ENCODE results near the gene PHTF2.
"Not testable (repeated sequence)": the region's sequence is repeated elsewhere in the genome, so short reads cannot be mapped to it uniquely, and the experiment has no call there.

Gene PHTF2

DNA sequence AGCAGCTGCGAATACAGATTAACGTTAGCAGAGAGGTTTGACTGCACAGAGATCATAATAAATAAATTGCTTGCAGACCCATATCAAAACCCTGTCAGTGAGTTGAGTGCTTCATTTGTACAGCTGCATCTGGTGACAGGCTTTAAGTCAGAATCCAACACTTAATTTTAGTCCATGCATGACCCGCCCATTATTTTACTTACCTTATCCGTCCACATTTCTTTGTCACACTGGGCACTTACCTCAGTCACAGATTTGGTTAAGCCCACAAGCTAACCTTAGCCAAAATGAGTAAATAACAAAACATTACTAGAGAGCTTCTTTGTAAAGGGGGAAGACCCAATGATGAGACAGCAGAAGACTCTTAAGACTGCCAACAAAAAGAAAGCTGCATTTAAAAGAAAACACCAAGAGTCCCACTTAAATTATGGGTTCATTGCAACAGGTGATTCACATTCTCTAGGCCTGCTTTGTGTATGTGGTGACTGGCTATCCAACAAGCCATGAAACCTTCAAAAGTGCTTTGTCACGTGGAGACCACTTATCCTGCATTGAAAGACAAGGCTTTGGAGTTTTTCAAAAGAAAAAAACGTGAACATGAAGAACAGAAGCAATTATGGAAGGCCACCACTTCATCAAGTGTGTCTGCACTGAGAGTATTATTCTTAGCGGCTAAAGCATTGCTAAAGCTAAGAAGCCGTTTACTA, 32.2 kb downstream of the PHTF2 start:
- no peak for DNase-seq (ENCODE audit: low read depth in 2 of 2)

DNA sequence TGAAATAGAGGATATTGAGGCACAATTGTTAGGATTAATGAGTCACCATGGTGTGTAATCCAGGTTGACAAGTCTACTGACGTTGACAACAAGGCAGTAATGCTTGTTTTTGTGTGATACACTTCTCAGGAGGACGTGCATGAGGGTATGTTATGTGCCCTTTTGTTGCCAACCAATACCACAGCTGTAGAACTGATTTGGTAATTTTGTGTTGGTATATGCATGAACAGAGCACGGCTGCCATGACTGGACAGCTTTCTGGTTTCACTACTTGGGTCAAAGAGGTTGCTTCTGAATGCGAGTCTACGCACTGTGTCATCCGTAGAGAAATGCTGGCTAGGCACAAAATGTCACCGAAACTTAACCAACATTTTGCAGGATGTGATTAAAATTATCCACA, 32.9 kb downstream of the PHTF2 start:
- DNase-seq (ENCODE audit: low read depth in 2 of 2) = no peak

DNA sequence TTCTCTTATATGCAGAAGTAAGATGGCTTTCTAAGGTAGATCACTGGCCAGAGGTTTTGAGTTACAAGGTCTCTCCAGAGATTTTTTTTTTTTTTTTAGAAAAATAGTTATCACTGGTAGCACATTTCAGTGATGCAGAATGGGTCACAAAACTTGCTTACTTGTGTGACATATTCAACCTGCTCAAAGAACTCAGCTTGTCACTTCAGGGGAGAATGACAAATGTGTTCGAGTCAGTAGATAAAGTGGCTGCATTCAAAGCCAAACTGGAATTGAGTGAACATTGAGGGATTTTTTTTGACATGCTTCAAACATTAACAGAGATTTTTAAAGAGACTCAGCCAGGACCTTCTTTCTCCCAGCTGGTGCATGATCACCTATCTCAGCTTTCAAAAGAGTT, 33.4 kb downstream of the PHTF2 start:
- no peak for DNase-seq (ENCODE audit: low read depth in 2 of 2)

DNA sequence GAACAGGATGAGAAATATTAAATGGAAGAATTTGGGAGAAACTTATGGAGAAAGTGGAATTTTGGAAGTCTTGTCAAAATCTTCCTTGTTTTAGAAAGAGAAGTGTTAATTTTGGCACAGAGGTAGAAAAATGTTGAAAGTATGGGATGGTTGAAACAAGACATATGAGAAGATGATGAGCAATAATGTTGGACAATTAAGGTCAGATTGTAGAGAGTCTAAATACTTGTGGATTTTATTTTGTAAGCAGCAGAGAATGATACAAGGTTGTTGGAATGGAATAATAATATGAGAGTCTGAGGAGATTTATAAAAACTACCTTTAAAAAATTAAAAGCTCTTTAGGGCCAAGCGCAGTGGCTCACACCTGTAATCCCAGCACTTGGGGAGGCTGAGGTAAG, 34.6 kb downstream of the PHTF2 start:
- no peak for DNase-seq (ENCODE audit: low read depth in 2 of 2)

DNA sequence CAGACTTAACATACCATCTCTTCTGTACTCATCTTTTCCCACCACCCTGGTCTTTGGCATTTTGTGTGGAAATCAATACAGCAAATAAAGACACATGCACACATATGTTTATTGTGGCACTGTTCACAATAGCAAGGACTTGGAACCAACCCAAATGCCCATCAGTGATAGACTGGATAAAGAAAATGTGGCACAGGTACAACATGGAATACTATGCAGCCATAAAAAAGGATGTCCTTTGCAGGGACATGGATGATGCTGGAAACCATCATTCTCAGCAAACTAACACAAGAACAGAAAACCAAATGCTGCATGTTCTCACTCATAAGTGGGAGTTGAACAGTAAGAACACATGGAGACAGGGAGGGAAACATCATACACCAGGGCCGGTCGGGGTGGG, 37.9 kb downstream of the PHTF2 start:
- DNase-seq (ENCODE audit: low read depth in 2 of 2) = not testable (repeated sequence)

DNA sequence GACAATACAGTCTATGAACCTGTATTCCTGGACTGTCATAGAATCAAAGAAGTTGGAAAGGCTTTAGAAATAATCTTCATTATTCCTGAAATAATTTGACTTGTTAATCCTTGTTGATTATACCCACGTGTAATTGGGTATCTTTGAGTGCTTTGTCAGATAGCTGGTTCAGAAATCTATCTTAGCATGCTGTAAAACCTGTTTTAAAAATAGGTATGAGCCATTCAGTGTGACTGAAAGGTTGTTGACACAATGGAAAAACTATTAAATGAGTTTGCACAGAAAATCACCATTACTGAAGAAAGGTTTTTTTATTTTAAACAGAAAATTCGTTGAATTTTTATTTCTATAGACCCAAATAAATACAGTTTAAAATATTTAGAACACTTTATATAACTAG, 38.7 kb downstream of the PHTF2 start:
- DNase-seq (ENCODE audit: low read depth in 2 of 2) = no peak

DNA sequence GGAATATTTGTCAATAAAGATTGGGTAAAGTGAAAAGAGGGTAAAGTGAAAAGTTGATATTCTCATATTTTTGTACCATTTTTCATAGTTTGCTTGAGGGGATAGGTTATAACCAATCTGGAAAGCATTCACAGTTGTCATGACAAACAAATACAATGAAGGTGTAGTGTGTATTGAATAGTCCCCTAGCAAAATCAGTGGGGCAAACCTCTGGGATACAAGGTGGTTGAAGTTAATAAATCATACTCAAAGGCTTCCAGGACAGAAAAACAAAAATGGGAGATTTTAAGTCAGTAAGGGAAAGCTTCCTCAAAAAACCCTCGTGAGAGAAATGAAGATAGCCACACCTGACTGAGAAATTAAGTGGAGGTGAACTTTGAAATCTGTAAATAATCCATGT, 39.4 kb downstream of the PHTF2 start:
- DNase-seq (ENCODE audit: low read depth in 2 of 2) = no peak

DNA sequence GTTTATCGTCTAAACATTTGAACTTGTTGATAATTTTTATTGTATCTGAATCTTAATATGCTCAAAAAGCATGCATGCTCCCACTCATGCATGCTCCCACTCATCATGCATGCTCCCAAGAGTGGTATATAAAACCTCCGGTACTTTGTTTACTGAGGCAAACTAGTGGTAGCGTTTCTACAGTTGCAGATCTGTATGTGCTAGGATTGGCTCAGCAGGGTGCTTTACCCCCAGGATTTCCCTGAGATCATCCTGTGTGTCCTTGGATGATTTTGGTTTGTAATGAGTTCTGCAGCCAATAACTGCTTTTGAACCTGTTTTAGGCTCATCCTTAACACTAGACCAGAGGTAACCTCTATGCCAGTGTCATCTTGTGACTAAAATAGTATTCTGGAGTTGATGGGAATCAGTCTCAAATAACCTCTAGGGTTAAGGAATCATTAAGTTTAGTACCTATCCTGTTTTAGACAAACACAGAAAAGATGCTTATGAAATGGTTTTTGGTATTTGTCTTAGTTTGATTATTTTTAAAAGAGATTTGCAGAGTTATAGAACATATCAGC, 40.4 kb downstream of the PHTF2 start:
- no peak for DNase-seq (ENCODE audit: low read depth in 2 of 2)

DNA sequence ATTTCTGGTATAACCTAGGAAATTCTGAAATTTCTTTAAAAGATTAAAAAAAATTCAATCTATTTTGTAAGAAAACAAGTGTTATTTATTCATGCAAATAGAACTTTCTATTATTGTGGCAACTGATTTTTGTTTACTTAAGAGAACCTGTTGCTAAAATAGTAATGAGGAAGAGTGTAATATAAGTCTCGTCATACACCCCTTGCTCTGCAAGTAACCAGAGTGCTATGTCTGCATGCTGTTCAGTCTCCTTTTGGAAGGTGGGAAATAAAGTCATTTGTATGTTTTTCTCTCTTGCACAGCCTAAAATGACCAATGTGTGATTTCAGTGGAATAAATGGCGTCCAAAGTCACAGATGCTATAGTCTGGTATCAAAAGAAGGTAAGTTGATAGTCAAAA, 41.3 kb downstream of the PHTF2 start:
- DNase-seq (ENCODE audit: low read depth in 2 of 2) = no peak

DNA sequence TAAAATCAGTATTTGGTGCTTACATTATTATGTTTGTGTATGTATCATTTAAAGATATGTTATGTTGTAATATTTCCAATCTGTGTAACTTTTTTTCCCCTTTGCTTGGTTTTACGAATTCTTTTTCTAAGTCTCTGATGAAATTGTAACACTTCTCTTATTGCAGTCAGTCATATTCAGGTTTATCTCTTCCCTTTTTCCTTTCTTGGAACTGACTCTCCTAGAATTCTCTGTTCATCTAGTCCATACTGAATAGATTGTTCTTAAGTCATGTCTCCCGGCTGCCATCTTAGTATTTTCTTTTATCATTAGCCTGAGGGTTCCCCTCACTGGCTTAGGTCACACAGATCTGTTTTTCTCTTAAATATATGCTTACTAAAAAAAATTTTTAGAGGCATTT, 44.6 kb downstream of the PHTF2 start:
- no peak for DNase-seq (ENCODE audit: low read depth in 2 of 2)

DNA sequence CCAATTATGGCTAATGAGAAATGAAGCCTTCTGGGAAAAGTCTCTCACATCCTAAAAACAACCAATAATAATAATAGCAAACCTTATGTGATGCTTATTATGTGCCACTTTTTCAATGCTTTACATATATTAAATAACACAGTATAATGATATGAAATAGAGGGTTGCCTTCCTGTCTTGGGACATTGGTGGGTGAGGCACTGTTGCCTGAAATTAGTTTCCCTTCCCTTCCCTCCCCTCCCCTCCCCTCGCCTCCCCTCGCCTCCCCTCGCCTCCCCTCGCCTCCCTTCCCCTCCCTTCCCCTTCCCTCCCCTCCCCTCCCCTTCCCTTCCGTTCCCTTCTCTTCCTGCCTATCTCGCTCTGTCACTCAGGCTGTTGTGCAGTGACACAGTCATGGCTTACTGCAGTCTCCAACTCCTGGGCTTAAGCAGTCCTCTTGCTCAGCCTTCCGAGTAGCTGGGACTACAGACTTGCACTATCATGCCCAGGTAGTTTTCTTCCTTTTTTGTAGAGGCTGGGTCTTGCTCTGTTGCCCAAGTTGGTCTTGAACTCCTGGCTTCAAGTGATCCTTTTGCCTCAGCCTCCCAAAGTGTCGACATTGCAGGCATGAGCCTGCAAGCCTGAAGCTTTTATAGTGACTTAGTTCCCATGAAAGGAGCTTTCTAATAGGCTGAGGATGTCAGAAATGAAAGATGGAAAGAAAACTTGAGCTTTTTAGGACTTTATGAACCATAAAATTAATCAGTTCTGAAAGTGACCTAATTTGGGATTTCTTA, 47.9 kb downstream of the PHTF2 start:
- no peak for DNase-seq (ENCODE audit: low read depth in 2 of 2)

DNA sequence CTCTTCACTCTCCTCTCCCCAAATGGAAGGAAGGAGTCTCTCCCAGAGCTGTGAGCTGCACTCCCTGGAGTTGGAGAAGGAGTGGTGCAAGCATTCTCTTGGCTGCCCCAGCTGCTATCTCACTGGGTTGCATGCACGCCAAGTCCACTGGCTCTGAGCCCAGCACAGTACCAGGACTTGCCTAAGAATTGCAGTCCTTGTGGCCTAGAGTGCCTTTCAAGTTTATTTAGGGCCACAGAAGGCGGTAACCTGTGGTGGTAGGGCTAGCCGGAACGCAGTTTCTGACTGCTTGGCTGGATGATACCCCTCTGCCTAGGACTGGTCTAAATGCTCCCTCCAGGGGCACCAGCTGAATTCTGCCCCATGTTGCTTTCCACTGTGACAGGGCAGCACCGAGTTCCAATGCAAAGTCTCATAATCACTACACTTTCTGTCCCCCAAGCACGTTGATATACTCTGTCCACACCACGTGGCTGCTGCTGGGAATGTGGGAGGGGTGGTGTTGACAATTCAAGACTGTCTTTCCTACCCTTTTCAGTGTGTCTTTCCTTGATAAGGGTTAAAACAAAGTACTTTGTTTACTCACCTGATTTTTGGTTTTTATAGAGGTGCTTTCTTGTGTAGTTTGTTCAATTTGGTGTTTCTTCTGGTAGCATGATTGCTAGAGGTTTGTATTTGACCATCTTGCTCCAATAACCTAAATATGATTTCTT, 57.0 kb downstream of the PHTF2 start:
- DNase-seq (ENCODE audit: low read depth in 2 of 2) = no peak

DNA sequence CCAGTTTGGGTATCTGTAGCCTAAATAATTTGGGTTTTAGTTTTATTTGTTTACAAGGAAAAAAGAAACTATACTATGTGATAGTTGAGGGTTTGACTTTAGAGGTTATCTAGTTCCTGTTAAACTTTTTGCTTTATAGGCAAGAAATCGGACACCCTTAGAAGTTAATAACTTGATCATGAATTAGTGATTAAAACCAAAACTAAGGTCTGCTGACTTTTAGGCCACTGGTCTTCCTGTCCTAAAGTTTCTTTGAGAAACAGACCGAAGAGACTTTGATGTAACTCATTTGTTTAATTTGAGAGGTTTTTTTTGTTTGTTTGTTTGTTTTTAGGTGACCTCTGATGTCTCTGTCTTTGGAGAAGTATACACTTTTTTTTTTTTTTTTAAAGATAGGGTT, 59.7 kb downstream of the PHTF2 start:
- no peak for DNase-seq (ENCODE audit: low read depth in 2 of 2)

DNA sequence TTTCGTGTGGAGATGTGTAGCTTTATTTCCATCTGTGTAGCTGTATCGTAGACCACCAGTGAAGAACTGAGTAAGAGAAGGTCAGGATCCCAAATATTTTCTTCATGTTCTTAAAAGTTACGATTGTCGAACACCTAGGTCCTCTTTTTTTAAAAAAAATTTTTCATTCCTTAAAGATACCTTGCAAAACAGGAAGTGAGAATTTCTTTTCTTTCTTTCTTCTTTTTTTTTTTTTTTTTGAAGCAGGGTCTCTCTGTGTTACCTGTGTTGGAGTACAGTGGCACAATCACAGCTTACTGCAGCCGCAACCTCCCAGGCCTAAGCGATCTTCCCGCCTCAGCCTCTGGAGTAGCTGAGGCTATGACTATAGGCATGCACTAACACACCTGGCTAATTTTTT, 60.8 kb downstream of the PHTF2 start:
- no peak for DNase-seq (ENCODE audit: low read depth in 2 of 2)

DNA sequence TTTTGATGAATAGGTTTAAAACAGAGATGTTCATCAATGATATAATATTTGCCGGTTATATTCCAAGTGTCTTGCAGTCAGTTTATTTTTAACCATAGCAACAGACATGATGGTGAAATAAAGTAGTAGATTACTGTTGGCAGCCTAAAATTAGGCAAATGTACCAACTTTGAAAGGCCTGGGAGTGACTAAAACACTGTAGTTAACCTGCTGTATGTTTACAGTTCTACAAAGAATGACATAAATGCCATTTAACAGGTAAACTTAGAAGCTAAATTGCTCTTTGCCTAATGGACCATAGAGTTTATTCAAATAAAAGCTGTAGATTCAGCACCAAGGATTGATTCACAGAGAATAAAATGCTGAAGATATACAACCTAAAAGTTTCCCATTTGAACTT, 64.1 kb downstream of the PHTF2 start:
- DNase-seq (ENCODE audit: low read depth in 2 of 2) = no peak

DNA sequence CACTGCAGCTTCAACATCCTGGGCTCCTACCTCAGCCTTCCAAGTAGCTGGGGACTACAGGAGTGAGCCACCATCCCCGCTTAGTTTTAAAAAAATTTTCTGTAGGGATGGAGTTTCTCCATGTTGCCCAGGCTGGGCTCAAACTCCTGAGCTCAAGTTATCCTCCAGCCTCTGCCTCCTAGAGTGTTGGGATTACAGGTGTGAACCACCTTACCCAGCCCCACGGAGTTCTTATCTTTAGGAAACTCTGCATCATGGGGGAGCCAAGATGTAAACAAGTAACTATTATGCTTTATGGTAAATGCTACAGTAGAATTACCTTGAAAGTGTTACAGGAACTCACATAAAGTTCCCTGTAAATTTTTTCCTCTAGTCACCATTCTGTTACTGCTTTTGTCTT, 65.3 kb downstream of the PHTF2 start:
- DNase-seq (ENCODE audit: low read depth in 2 of 2) = no peak

DNA sequence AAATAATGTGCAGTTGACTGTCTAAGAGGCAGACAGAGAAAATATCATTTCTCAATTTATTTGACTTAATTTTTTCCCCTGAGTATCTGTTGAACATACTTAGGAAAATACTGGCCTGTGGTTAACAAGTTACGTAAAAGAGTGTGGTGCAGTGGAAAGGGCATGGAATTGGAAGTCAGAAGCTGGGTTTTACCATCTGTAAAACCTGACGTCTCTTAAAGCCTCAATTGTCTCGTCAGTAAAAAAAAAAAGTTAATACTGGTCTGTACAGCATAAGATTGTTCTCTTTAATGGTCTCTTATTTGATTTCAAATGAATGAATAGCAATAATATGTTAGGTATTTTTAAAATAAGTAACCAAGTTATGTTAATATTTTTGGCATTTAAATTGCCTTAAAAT, 67.8 kb downstream of the PHTF2 start:
- DNase-seq (ENCODE audit: low read depth in 2 of 2) = no peak

DNA sequence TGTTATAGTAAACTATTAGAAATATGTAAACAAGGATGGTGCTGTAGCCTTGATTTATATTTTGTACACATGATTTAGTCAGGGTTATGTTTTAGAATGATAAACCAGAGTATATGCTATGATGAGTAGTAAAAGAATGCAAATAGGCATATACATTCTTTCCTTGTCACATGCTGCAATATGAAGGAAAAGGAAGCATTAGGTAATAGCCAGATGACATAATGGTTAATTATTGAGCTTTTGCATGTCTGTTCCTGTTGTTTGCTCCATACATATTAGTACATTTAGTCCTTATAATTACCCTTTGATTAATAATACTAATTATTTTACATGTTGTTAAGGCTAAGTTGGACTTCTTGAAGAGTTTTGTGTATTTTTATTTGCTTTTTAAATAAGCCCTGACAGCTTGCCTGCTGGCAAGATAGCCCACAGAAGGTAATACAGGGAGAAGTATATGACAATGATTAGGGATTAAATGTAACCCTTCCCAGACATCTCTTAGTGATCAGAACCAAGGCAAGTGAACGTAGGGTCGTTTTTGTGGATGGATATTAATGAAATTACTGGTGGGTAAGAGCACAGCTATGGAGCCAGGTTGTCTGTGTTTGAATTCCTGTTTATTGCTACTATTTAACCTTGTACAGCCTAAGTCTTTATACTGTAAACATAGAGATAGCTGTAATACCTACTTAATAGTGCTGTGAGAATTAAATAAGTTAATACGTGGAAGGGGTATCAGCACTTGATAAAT, 68.4 kb downstream of the PHTF2 start:
- DNase-seq (ENCODE audit: low read depth in 2 of 2) = peak; percentile 35 to 55

DNA sequence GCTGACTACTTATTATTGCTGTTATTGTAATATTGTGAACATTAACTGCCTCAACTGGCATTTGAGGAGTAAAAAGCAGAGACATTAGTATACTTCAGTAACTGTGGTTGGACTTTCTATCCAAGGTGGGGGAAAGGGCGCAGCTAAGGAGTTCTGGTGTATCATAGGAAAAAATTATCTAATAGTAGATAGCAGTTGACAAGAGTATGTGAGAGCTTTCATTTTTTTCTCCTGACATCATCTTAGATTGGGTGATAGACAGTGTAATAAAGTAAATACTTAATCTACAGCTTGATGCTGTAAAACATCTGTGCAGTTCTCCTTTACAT, 68.9 kb downstream of the PHTF2 start:
- no peak for DNase-seq (ENCODE audit: low read depth in 2 of 2)

DNA sequence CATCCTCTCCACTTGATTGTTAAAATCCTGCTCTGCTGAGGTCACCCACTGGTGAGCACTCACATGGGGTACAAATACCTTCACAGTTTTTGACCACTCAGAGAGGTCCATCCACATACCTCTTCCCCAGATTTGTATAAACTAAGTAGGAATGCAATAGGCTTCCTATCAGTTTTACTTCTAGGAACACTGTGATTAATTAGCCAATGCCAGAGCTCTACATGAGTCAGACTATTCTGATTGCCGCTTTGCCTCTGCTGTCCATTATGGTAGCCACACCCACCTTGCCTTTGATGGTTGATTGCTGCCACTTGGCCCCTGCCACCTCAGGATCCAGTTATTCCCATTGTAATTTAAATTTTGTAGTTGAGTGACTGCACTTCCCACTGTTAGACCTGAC, 73.7 kb downstream of the PHTF2 start:
- not testable (repeated sequence) for DNase-seq (ENCODE audit: low read depth in 2 of 2)

DNA sequence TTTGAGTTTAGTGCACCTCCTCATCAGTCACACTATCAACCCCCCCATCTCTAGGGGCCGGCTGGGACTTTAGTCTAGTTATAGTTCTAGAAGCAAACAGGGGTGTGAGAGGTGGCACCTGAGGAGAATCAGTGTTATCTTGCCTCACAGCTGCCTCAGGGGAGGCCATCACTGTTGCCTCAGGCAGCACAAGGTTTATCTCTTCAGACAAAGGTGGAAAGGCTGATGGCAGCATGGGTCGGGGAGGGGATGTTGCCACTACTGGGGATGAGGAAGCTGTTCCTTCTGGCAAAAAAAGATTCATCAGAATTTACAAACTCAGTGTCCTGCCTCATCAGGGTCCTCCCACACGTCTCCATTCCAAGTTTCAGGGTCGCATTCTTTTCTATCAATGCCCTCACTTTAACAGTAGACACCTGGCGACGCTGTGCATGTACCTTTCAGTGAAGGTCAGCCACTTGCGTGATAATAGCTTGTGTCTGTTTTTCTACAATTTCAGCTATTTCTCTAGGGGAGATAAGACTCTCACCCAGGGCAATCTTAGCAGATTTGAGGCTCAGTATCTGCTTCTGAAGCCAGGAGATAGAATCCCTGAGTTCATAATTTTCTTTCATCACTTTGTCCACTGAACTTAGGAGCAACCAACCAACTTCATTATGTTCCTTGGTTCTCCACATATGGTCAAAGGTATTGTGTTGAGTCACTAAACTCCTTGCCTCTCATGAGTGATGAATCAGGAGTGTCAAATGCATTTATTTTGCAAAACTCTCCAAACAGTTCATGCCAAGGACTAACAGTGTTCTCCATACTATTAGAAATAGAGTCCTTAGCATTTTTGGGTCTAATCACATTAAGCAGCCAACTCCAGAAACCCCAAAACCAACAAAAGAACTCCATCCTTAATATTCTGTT, 75.1 kb downstream of the PHTF2 start:
- DNase-seq (ENCODE audit: low read depth in 2 of 2) = not testable (repeated sequence)
